Esophagus squamous epithelium (tissue), 5 donors: ENCODE measurements around the gene FAM234A. TPM values are rescaled to one million over a fixed set of nuclear protein-coding genes. Genes with fewer than 3 reads are reported as not detected.
A peak's percentile ranks its signal among the peaks of the same experiment; 100 is the strongest.

Experiments
- DNase-seq: peaks from one replicate; lab custom pipeline; 2025; lab: John Stamatoyannopoulos, UW
- H3K27ac ChIP-seq, 4 donors: fragments of 200-600 bp; sonication (generic); one replicate each; pipeline ENCODE4 v1.5.1; 2016 to 2019; ENCODE audit warnings: mild to moderate bottlenecking in 1 of 4
- H3K27me3 ChIP-seq, 4 donors: fragments of 200-600 bp; sonication (generic); 1 replicate in 3 of 4; 2 replicates in 1 of 4; pipeline versions ENCODE4 v1.5.1 to v1.6.0; 2017 to 2021; ENCODE audit warnings: antibody characterized with exemption in 1 of 4
- H3K36me3 ChIP-seq, 3 donors: fragments of 200-600 bp; sonication (generic); one replicate each; pipeline ENCODE4 v1.5.1; 2016 to 2019
- H3K4me1 ChIP-seq, 3 donors: fragments of 200-600 bp; sonication (generic); one replicate each; pipeline ENCODE4 v1.5.1; 2017 to 2019
- H3K4me3 ChIP-seq, 4 donors: fragments of 200-600 bp; sonication (generic); 1 replicate in 3 of 4; 2 replicates in 1 of 4; pipeline ENCODE4 v1.5.1; 2016 to 2019; ENCODE audit warnings: mild to moderate bottlenecking in 2 of 4, moderate library complexity in 1 of 4
- H3K9me3 ChIP-seq, 3 donors: fragments of 200-600 bp; sonication (generic); one replicate each; pipeline ENCODE4 v1.5.1; 2016 to 2019
- POLR2A ChIP-seq, 4 donors: fragments of 450-650 bp; IDR thresholded peaks; one replicate each; pipeline ENCODE4 v1.6.1; 2017; ENCODE audit warnings: antibody characterized with exemption in 4 of 4, mild to moderate bottlenecking in 4 of 4, moderate library complexity in 3 of 4
- WGBS, 2 donors: methylation state at CpG; one replicate each; pipeline ENCODE4 v1.1.5; 2018; 5-methylcytosine and 5-hydroxymethylcytosine counted together
- intact Hi-C: fragments of 100-400 bp; cut with DNase I; formaldehyde crosslinking; loops from one replicate; pipeline ENCODE4 v1.15.0; 2022
- total RNA-seq, 4 donors: library from RNA; depleted of rRNA; stranded (reverse); fragments of >200 nt; gene quantifications; one replicate each; pipeline ENCODE4 v1.1.0, GENCODE V29; 2016
- TF ChIP-seq, protein P1 (sequence below), 6 experiments: fragments of 450-650 bp in 4 of 6; fragments of 200-600 bp in 2 of 6; sonication (generic) in 2 of 6; IDR thresholded peaks; one replicate each; pipeline ENCODE4 v1.5.1; 2016 to 2019; ENCODE audit warnings: antibody characterized with exemption in 6 of 6, mild to moderate bottlenecking in 4 of 6, moderate library complexity in 4 of 6
- donor health status: DM: yes; HTN: yes; CAD: no.

Gene FAM234A
- total RNA-seq, 4 donors from 2014 or later = 16.5 to 147 (median 60.0) TPM

DNA sequence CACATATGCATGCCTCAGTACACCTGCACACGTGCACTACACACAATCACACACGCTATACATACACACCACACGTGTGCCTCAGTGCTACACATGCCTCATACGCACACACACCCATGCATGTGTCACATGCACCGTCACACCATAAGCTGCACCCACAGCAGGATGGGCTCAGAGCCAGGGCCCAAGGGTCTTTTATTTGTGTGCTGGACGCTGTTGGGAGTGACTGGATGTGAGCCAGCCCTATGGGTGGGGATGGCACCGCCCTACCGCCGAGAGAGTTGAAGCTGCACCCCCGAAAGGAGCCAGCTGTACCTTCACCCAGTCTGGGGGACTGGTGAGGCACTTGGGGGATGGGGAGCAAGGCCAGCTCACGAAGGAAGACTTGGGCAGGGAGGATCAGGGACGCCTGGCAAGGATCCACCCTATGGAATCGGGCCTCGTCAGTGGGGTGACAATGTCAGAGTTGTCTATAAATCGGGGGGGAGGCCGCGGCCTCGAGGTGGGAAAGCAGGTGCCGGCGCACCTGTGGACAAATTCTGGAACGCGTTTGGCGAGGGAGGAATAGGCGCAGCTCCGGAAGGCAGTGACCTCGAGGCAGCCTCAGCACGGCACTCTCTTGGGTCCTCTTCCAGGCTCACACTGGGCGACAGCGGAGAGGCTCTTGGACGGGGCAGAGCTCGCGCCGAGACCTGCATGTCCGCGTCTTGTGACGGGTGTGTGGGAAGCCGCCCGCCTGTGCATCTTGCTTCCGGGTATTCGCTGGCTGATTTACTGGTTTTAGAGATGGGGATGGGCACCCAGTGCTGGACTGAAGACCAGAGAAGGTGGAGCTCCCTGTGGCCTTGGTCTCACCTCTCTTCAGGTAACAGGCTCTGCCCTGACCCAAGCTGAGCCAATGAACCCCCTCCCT, 33.8 kb downstream of the FAM234A start:
- H3K27ac ChIP-seq = peak overlapping the region in 2 of 4 donors; percentile 29 to 52
- H3K4me1 ChIP-seq = peaks cover 0 to 29% (median 3%) of the 10 kb centered on the region in 3 donors
- H3K4me3 ChIP-seq = no peak overlapping the region
- TF ChIP-seq POLR2A (IDR thresholded peaks at IDR 0.05) = no peak
- TF ChIP-seq, protein P1, sequence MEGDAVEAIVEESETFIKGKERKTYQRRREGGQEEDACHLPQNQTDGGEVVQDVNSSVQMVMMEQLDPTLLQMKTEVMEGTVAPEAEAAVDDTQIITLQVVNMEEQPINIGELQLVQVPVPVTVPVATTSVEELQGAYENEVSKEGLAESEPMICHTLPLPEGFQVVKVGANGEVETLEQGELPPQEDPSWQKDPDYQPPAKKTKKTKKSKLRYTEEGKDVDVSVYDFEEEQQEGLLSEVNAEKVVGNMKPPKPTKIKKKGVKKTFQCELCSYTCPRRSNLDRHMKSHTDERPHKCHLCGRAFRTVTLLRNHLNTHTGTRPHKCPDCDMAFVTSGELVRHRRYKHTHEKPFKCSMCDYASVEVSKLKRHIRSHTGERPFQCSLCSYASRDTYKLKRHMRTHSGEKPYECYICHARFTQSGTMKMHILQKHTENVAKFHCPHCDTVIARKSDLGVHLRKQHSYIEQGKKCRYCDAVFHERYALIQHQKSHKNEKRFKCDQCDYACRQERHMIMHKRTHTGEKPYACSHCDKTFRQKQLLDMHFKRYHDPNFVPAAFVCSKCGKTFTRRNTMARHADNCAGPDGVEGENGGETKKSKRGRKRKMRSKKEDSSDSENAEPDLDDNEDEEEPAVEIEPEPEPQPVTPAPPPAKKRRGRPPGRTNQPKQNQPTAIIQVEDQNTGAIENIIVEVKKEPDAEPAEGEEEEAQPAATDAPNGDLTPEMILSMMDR (IDR thresholded peaks at IDR 0.05) = no peak
- 37 to 64% methylated on average over 29 to 34 of the region's 40 CpGs for WGBS, 2 donors
- H3K27me3 ChIP-seq = peaks cover 0 to 15% (median 0%) of the 10 kb centered on the region in 4 donors
- peaks cover 9 to 22% (median 12%) of the 10 kb centered on the region in 3 donors for H3K36me3 ChIP-seq
- intact Hi-C loops = no loop called here
- no peaks in the 10 kb centered on the region for H3K9me3 ChIP-seq
- DNase-seq = no peak

DNA sequence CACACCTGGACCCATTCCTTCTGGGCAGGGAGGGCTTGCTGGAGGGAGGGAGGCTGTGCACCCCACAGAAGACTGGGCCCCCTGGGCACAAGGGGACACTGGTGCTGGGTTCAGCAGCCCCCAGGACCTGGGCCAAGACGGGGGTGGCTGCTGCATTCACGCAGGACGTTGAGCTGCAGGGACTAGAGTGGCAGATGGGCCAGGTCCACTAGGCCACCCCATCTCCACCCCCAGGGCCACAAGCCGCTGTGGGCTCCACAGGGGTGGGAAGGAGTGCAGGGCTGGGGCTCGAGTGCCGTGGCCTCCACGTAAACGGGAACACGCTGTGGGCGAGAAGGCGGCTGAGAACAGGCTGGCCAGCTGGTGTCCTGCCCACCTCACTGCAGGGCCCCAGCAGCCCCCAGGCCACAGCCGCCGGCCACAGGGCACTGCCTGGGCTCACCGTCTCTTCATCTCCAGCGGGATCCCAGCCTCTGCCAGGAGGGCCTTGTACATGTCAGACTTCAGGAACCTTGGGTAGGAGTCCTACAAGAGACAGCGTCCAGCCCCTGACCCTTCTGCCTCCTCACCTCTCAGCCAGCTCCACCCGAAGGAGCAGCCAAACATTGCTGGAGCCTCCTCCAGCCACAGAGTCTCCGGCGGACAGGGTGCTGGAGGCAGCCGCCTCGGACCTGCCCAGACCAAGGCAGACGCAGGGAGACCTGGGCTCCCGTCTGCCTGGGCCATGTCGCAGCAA, 34.6 kb downstream of the FAM234A start:
- H3K36me3 ChIP-seq = peaks cover 2 to 14% (median 3%) of the 10 kb centered on the region in 3 donors
- H3K9me3 ChIP-seq = no peaks in the 10 kb centered on the region
- WGBS, 2 donors = 90% methylated on average over 2 of the region's 24 CpGs; no CpG with 5 or more reads in 1 of the 2 donors
- peaks cover 0 to 23% (median 0%) of the 10 kb centered on the region in 4 donors for H3K27me3 ChIP-seq
- H3K27ac ChIP-seq = no peak overlapping the region
- intact Hi-C loops = no loop called here
- no peak overlapping the region for H3K4me3 ChIP-seq
- DNase-seq = no peak
- TF ChIP-seq, protein P1 (IDR thresholded peaks at IDR 0.05) = no peak
- no peak for TF ChIP-seq POLR2A (IDR thresholded peaks at IDR 0.05)
- peaks cover 0 to 38% (median 3%) of the 10 kb centered on the region in 3 donors for H3K4me1 ChIP-seq

DNA sequence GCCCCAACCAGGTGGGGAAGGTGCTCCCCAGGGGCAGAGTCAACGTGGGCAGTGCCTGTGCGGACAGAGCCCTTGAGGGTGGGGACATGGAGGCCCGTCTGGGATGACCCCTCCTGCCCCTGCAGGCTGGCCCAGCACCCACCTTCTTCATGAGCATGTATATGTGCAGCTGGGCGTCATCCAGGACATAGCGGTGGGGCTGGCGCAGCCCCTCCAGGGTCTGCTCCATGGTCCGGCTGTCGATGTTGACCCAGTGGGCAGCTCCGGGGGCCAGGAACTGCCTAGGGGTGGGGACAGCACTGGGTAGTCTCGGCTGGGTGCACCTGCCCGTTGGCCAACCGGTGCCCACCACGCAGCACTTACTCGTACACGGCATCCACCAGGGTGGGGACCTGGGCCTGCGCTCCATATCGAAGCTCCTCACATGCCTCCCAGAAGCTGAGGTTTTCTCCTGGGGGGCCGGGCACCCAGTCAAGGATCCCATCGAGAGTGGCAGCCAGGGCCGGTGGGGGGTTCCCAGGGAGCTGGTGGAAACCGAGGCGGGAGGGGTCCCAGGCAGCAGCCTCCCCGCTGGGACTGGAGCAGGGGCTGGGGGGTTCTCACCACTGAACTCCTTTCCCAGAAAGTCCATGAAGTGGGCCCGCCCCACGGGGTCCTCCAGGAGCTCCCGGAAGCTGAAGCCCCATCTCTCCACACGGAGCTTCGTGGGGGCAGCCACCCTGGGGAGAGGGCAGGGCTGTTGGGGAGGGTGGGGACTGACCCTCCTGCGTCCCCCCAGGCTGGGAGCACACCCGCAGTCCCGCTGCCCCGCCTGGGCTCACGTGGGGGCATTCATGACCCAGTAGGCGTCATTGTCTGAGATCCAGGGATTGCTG, 36.0 kb downstream of the FAM234A start:
- 79 to 80% methylated on average over 1 to 16 of the region's 34 CpGs for WGBS, 2 donors
- no peak for DNase-seq

DNA sequence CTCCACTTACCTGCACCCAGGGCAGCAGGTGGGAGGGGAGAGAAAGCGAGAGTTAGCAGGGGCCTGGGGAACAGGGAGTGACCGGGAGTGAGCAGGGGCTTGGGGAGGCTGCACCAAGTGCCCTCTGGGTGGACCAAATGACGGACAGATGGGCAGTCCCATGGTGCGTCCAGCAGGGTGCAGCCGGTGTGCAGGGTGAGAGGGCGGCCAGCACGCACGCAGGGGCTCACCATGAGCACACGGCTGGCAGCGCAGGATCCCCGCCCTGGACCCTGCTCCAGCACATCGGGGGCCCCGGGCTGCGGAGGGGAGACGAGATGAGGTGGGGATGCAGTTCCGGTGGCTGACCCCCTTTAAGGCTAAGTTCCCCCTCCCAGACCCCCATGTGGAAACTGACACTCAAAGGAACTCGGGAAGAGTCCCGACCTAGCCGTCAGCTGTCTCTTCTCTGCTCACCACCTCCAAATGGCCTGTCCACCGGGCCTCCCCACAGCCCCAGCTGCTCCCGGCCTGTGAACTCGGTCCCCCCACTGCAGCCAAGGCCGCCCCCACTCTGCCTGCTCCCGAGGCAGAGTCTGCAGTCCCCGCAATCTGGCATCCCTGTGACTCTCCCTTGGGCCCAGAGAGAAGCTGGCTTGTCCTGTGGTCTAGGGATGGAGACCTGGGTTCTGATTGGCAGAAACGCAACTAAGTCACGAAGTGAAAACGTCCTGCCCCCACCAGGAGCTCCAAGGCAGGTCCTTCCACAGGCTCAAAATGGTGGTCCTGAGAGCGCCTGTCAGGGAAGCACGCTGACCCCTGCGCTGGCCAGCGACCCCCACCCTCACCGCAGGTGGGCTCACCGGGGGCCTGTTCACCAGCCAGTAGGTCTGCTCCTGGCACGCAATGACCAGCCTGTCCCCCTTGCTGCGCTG, 38.3 kb downstream of the FAM234A start:
- WGBS, 2 donors = 81 to 84% methylated on average over 10 of the region's 36 CpGs
- Histone ChIP-seq H3K36me3 (no peaks in the 10 kb centered on the region), H3K9me3 (no peaks in the 10 kb centered on the region), H3K27ac (no peak overlapping the region), H3K4me1 (peaks cover 11 to 49% (median 19%) of the 10 kb centered on the region in 3 donors), H3K27me3 (peaks cover 0 to 54% (median 0%) of the 10 kb centered on the region in 4 donors), H3K4me3 (no peak overlapping the region)
- intact Hi-C loops = no loop called here
- DNase-seq = no peak
- TF ChIP-seq POLR2A (IDR thresholded peaks at IDR 0.05) = no peak

More for the DNA sequence above, 36.0 kb downstream of the FAM234A start:
- Histone ChIP-seq H3K27me3 (peaks cover 0 to 37% (median 0%) of the 10 kb centered on the region in 4 donors), H3K4me1 (peaks cover 8 to 47% (median 15%) of the 10 kb centered on the region in 3 donors), H3K36me3 (peaks cover 0 to under 1% (median 0%) of the 10 kb centered on the region in 3 donors), H3K27ac (no peak overlapping the region), H3K9me3 (no peaks in the 10 kb centered on the region), H3K4me3 (no peak overlapping the region)
- TF ChIP-seq, protein P1 (IDR thresholded peaks at IDR 0.05) = no peak
- no peak for TF ChIP-seq POLR2A (IDR thresholded peaks at IDR 0.05)
- intact Hi-C loops = no loop called here
